Transverse colon (tissue), 4 donors: ENCODE data around the gene WNK2. TPM values are rescaled to one million over a fixed set of nuclear protein-coding genes. Genes with fewer than 3 reads are reported as not detected.

ENCODE experiments used
- DNase-seq: peaks from one replicate; pipeline ENCODE4 v3.0.0-alpha.2; 2019
- H3K27ac ChIP-seq, 4 donors: fragments of 200-600 bp; sonication (generic); 2 replicates each; pipeline ENCODE4 v1.5.1; 2016 to 2018; ENCODE audit warnings: inconsistent platforms in 4 of 4
- H3K27me3 ChIP-seq: fragments of 200-600 bp; sonication (generic); 2 replicates; pipeline ENCODE4 v1.5.1; 2017; ENCODE audit warnings: inconsistent platforms
- H3K36me3 ChIP-seq, 4 donors: fragments of 200-600 bp; sonication (generic); 2 replicates each; pipeline ENCODE4 v1.5.1; 2017 to 2019; ENCODE audit warnings: inconsistent platforms in 4 of 4
- H3K4me1 ChIP-seq, 4 donors: fragments of 200-600 bp; sonication (generic); 2 replicates each; pipeline ENCODE4 v1.5.1; 2017 to 2020; ENCODE audit warnings: inconsistent platforms in 4 of 4
- H3K4me3 ChIP-seq, 4 donors: fragments of 200-600 bp; sonication (generic); 1 replicate in 1 of 4; 2 replicates in 3 of 4; pipeline versions ENCODE4 v1.5.1 to v1.6.1; 2017 to 2019; ENCODE audit warnings: inconsistent platforms in 4 of 4
- H3K9me3 ChIP-seq, 2 donors: fragments of 200-600 bp; sonication (generic); 2 replicates each; pipeline ENCODE4 v1.5.1; 2017 to 2019; ENCODE audit warnings: inconsistent platforms in 2 of 2
- CTCF ChIP-seq, 5 experiments: fragments of 200-600 bp in 3 of 5; fragments of 450-650 bp in 2 of 5; sonication (generic) in 3 of 5; IDR thresholded peaks; 1 replicate in 2 of 5; 2 replicates in 3 of 5; pipeline ENCODE4 v1.5.1; 2016 to 2017; ENCODE audit warnings: antibody characterized with exemption in 5 of 5, inconsistent platforms in 3 of 5, mild to moderate bottlenecking in 2 of 5, moderate library complexity in 1 of 5
- EP300 ChIP-seq: sonication (generic); formaldehyde crosslinking; IDR thresholded peaks from one replicate; pipeline ENCODE4 v1.6.1; 2017; ENCODE audit warnings: antibody characterized with exemption, low read depth
- POLR2A ChIP-seq: fragments of 450-650 bp; IDR thresholded peaks from one replicate; pipeline ENCODE4 v1.6.1; 2016; ENCODE audit warnings: antibody characterized with exemption, mild to moderate bottlenecking, moderate library complexity
- POLR2AphosphoS5 ChIP-seq, 3 donors: sonication (generic); formaldehyde crosslinking; IDR thresholded peaks; one replicate each; pipeline ENCODE4 v1.6.1; 2016; ENCODE audit warnings: antibody characterized with exemption in 3 of 3
- WGBS, 2 donors: methylation state at CpG; one replicate each; pipeline ENCODE4 v1.1.5; 2018; ENCODE audit warnings: low coverage in 1 of 2; 5-methylcytosine and 5-hydroxymethylcytosine counted together
- in situ Hi-C, 4 donors: fragments of 200-750 bp; cut with MboI; loops; one replicate each; pipeline versions ENCODE4 v1.15.0 to v1.15.1; 2017; ENCODE audit warnings: low sequenced_read_pairs in 3 of 4, low pct_ligation_motif_present in 1 of 4, low pct_unique_long_range_greater_than_20kb in 1 of 4
- intact Hi-C: fragments of 100-400 bp; cut with DNase I; formaldehyde crosslinking; loops from one replicate; pipeline ENCODE4 v1.15.1; 2023; ENCODE audit warnings: low total_unique reads
- total RNA-seq, 4 donors: library from RNA; depleted of rRNA; stranded (reverse); fragments of >200 nt; gene quantifications; one replicate each; pipeline ENCODE4 v1.1.0, GENCODE V29; 2016

The WNK2 gene
- total RNA-seq, 4 donors from 2014 or later, result 133 to 618 (median 157) TPM

DNA sequence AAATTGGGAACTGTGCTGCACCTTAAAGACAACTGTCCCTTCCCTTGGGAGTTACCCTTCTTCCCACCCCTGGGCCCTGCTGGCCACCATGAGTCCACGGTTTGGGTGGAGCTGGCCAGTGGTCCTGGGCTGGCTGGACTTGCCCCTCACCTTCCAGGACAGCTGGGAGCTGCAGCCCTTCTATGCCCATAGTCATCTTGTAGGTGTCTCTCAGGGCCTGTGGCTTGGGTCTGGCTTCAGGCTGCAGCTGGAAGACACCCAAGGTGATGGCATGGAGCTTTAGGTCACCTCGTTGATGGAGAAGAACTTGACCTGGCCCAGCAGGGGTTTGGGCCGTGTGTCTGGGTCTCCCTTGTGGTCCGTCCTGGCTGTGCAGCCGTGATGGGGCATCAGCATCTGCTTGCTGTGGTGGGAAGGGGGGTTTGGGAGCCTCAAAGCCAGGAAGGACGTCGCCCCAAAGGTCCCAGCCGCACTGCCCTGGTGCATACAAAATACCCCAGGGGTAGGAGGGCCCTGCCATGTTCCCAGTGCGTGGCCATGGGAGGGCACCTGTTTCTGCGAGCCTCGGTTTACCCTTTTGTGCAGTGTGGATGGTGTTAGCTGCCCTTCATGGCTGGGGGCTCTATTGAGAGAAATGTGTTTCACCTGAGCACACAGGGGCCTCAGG, 8.9 kb downstream of the WNK2 start:
- no peaks in the 10 kb centered on the region for H3K9me3 ChIP-seq
- H3K27ac ChIP-seq, result peak overlapping the region; percentile 60 to 88 (median 72)
- TF ChIP-seq EP300 (no peak), CTCF (IDR thresholded peaks at IDR 0.05) (no peak), POLR2AphosphoS5 (IDR thresholded peaks at IDR 0.05) (no peak), POLR2A (no peak)
- H3K27me3 ChIP-seq, result no peaks in the 10 kb centered on the region
- no peak overlapping the region for H3K4me3 ChIP-seq
- DNase-seq, result no peak
- 64 to 100% methylated on average over 2 to 11 of the region's 11 CpGs for WGBS, 2 donors
- H3K36me3 ChIP-seq, result no peaks in the 10 kb centered on the region
- intact Hi-C loops (no loop called here), in situ Hi-C loops (no loop called here)
- peaks cover 15 to 73% (median 62%) of the 10 kb centered on the region in 4 donors for H3K4me1 ChIP-seq

DNA sequence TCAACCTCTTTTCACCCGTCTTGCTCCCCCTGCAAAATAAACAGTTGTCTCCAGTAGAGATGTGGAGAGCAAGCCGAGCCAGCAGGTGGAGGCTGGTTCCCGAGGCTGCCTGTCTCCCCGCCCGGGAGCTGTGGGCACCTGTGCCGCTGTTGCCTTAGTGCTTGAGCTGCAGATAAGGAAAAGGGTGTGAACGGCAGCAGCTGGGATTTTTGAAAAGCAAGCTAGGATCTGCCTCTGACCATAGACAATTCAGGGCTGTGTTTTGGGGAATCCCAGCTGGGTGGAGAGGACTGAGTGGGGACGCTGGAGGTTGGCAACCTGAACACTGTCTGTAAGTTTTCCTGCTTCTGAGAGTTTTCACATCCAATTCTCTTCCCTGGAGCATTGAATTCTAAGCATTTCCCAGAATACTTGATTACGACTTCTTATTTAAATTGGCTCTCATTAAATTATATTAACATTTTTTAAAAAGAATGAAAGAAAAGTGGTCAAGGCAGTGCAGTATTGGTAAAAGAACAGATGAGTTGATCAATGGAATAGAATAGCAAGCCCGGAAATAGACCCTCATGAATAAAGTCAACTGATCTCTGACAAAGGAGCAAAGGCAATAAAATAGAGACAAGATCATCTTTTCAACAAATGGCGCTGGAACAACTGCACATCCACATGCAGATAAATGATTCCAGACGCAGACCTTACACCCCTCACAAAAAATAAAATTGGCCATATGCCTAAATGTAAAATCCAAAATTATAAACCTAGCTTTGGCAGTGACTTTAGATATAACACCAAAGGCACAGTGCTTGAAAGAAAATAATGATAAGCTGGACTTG, 9.7 kb downstream of the WNK2 start:
- 40 to 41% methylated on average over 4 to 12 of the region's 12 CpGs for WGBS, 2 donors
- TF ChIP-seq CTCF (IDR thresholded peaks at IDR 0.05) (peak in 4 of 5 experiments; percentile 25 to 71 (median 43)), POLR2AphosphoS5 (IDR thresholded peaks at IDR 0.05) (peak in 2 of 3 donors; percentile 25 to 28), POLR2A (no peak)
- intact Hi-C loops, result no loop called here
- peak; percentile 83 for DNase-seq
- in situ Hi-C loops, result no loop called here
- Histone ChIP-seq H3K36me3 (no peaks in the 10 kb centered on the region), H3K4me3 (no peak overlapping the region), H3K4me1 (peaks cover 19 to 71% (median 62%) of the 10 kb centered on the region in 4 donors), H3K27ac (peak overlapping the region; percentile 60 to 88 (median 72)), H3K9me3 (no peaks in the 10 kb centered on the region), H3K27me3 (no peaks in the 10 kb centered on the region)

DNA sequence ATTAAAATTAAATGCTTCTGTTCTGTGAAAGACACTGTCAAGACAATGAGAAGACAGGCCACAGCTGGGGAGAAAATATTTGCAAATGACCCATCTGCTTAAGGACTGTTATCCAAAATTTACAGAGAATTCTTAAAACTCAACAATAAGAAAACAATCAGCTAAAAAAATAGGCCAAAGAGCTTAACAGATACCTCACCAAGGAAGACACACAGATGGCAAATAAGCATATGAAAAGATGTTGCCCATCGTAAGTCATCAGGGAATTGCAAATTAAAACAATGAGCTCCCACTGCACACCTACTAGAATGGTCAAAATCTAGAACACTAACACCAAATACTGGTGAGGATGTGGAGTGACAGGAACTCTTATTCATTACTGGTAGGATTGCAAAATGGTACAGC, 10.3 kb downstream of the WNK2 start:
- DNase-seq, result no peak
- peaks cover 19 to 68% (median 61%) of the 10 kb centered on the region in 4 donors for H3K4me1 ChIP-seq
- no peak overlapping the region for H3K4me3 ChIP-seq
- no peaks in the 10 kb centered on the region for H3K9me3 ChIP-seq
- in situ Hi-C loops (no loop called here), intact Hi-C loops (no loop called here)
- WGBS, 2 donors, result 53 to 56% methylated on average over 1 of the region's 1 CpG
- no peak for TF ChIP-seq CTCF (IDR thresholded peaks at IDR 0.05)
- no peak for TF ChIP-seq EP300
- no peaks in the 10 kb centered on the region for H3K27me3 ChIP-seq
- no peaks in the 10 kb centered on the region for H3K36me3 ChIP-seq
- peak overlapping the region; percentile 60 to 88 (median 72) for H3K27ac ChIP-seq

GRCh38 chr9:93194641-93195040, 10.7 kb downstream of the WNK2 start:
- in situ Hi-C loops (no loop called here), intact Hi-C loops (no loop called here)
- DNase-seq, result no peak
- TF ChIP-seq POLR2AphosphoS5 (IDR thresholded peaks at IDR 0.05) (peak in 2 of 3 donors; percentile 10 to 30), CTCF (IDR thresholded peaks at IDR 0.05) (no peak)
- H3K36me3 ChIP-seq, result no peaks in the 10 kb centered on the region
- no peak overlapping the region for H3K4me3 ChIP-seq
- WGBS, 2 donors, result 24 to 29% methylated on average over 2 to 3 of the region's 3 CpGs
- no peaks in the 10 kb centered on the region for H3K9me3 ChIP-seq
- peaks cover 19 to 64% (median 61%) of the 10 kb centered on the region in 4 donors for H3K4me1 ChIP-seq
- peak overlapping the region; percentile 60 to 88 (median 72) for H3K27ac ChIP-seq
- no peaks in the 10 kb centered on the region for H3K27me3 ChIP-seq
